Parathyroid adenoma (tissue), 2 donors: Measurements from ENCODE around the gene TMBIM1.

ENCODE experiments used
- H2AFZ ChIP-seq: fragments of 300-600 bp; sonication (generic); one replicate; pipeline ENCODE4 v1.7.0; 2017; ENCODE audit warnings: antibody characterized with exemption, mild to moderate bottlenecking
- H3K27ac ChIP-seq: fragments of 300-600 bp; sonication (generic); one replicate; pipeline ENCODE4 v1.7.0; 2017
- H3K27me3 ChIP-seq: fragments of 300-600 bp; sonication (generic); one replicate; pipeline ENCODE4 v1.7.0; 2017; ENCODE audit warnings: low read length; ENCODE audit not compliant: control insufficient read depth, insufficient read depth
- H3K36me3 ChIP-seq: fragments of 300-600 bp; sonication (generic); one replicate; pipeline ENCODE4 v1.7.0; 2017; ENCODE audit warnings: low read length; ENCODE audit not compliant: control insufficient read depth, insufficient read depth
- H3K4me1 ChIP-seq: fragments of 300-600 bp; sonication (generic); one replicate; pipeline ENCODE4 v1.7.0; 2017; ENCODE audit warnings: control low read depth
- H3K4me2 ChIP-seq: fragments of 300-600 bp; sonication (generic); one replicate; pipeline ENCODE4 v1.7.0; 2017; ENCODE audit warnings: low read length
- H3K4me3 ChIP-seq: fragments of 300-600 bp; sonication (generic); one replicate; pipeline ENCODE4 v1.7.0; 2017; ENCODE audit warnings: low read depth, low read length
- H3K79me2 ChIP-seq: fragments of 300-600 bp; sonication (generic); one replicate; pipeline ENCODE4 v1.7.0; 2017; ENCODE audit warnings: control low read depth
- H3K9ac ChIP-seq: fragments of 300-600 bp; sonication (generic); one replicate; pipeline ENCODE4 v1.7.0; 2017; ENCODE audit warnings: mild to moderate bottlenecking
- H3K9me3 ChIP-seq: fragments of 300-600 bp; sonication (generic); one replicate; pipeline ENCODE4 v1.7.0; 2017; ENCODE audit warnings: low read length; ENCODE audit not compliant: control insufficient read depth
- TF ChIP-seq, protein P1 (sequence below): fragments of 300-600 bp; sonication (generic); IDR thresholded peaks from one replicate; pipeline ENCODE4 v1.7.0; 2017; ENCODE audit warnings: antibody characterized with exemption, mild to moderate bottlenecking
- donor health status: primary hyperparathyroidism.

The TMBIM1 gene

DNA sequence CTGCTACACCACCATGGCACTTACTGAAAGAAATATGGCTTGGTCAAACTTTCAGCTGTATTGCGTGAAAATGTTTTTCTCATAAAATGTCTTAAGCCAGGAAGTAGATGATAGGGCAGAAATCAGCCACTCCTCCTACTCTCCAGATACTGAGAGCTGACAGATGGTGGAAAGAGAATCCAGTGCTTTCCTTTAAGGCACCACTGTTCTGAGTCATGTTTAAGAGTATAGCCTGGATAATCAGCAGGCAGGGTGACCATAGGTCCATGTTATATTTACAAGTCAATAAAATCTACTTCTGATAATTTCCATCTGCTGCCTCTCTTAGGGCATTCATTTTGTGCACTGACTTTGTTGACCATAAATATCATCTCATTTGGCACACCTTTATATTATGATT lies 53.4 kb downstream of the TMBIM1 start:
- Histone ChIP-seq H3K4me3 (no peak overlapping the region), H3K9me3 (no peaks in the 10 kb centered on the region), H3K36me3 (no peaks in the 10 kb centered on the region), H3K79me2 (peaks cover 3% of the 10 kb centered on the region), H3K4me1 (no peaks in the 10 kb centered on the region), H3K9ac (no peak overlapping the region), H3K27me3 (no peaks in the 10 kb centered on the region), H2AFZ (no peak overlapping the region), H3K4me2 (no peak overlapping the region), H3K27ac (no peak overlapping the region)
- TF ChIP-seq, protein P1, sequence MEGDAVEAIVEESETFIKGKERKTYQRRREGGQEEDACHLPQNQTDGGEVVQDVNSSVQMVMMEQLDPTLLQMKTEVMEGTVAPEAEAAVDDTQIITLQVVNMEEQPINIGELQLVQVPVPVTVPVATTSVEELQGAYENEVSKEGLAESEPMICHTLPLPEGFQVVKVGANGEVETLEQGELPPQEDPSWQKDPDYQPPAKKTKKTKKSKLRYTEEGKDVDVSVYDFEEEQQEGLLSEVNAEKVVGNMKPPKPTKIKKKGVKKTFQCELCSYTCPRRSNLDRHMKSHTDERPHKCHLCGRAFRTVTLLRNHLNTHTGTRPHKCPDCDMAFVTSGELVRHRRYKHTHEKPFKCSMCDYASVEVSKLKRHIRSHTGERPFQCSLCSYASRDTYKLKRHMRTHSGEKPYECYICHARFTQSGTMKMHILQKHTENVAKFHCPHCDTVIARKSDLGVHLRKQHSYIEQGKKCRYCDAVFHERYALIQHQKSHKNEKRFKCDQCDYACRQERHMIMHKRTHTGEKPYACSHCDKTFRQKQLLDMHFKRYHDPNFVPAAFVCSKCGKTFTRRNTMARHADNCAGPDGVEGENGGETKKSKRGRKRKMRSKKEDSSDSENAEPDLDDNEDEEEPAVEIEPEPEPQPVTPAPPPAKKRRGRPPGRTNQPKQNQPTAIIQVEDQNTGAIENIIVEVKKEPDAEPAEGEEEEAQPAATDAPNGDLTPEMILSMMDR = no peak

DNA sequence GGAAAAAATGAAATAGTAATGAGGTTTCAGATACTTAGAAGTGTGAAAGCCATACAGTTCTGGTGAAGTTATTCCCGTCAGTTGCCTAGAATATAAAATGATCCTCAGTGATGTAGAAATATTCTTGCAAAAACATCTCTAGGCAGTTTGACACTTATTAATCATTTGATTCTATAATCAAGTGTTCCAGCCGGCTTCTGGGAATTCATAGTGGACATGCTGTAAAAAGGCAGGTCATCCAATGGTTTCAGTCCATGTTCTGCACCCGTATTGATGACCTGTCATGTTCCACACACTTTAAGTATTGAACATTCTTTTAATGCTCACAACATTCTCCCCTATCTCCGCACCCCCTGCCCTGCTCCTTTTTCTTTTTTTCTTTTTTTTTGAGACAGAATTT lies 55.5 kb downstream of the TMBIM1 start:
- H3K27ac ChIP-seq = no peak overlapping the region
- H3K79me2 ChIP-seq = peaks cover 3% of the 10 kb centered on the region
- no peaks in the 10 kb centered on the region for H3K4me1 ChIP-seq
- no peaks in the 10 kb centered on the region for H3K27me3 ChIP-seq
- no peak overlapping the region for H3K9ac ChIP-seq
- H3K4me2 ChIP-seq = no peak overlapping the region
- H3K4me3 ChIP-seq = no peak overlapping the region
- H2AFZ ChIP-seq = no peak overlapping the region
- TF ChIP-seq, protein P1 = no peak
- H3K9me3 ChIP-seq = no peaks in the 10 kb centered on the region
- no peaks in the 10 kb centered on the region for H3K36me3 ChIP-seq

DNA sequence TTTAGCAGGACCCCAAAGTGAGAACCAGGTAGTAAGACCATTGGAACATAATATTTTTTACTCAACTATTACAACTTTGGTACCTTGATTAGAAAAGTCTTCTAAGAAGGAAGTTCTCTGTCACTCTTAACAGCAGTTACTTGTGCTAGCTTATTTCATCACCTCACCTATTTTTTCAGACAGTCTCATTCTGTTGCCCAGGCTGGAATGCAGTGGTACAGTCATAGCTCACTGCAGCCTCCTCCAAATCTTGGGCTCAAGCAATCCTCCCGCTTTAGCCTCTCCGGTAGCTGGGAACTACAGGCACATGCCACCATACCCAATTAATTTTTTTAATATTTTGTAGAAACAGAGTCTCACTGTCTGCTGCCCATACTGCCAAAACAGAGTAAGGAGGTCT lies 57.3 kb downstream of the TMBIM1 start:
- Histone ChIP-seq H3K27ac (no peak overlapping the region), H3K4me3 (no peak overlapping the region), H2AFZ (no peak overlapping the region), H3K27me3 (no peaks in the 10 kb centered on the region), H3K79me2 (peaks cover 7% of the 10 kb centered on the region), H3K4me1 (no peaks in the 10 kb centered on the region), H3K4me2 (no peak overlapping the region), H3K9ac (no peak overlapping the region), H3K36me3 (no peaks in the 10 kb centered on the region), H3K9me3 (no peaks in the 10 kb centered on the region)
- TF ChIP-seq, protein P1 = no peak

DNA sequence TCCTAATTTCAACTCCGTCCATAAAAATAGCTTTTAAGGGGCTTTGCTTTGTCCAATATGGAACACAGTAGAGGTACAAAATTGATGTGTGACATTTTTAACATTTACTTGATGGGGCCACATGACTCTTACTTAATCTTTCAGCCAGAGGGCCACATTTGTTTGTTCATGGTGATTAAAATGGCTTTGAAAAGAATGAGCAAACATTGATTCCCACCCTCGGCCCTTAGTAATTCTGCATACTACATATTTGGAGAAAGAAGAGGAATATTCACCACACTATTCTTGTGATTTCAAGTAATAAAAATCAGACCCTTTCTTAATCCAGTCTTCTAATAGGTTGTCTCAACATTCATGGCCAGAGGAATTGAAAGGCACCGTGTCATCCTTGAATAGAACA lies 57.8 kb downstream of the TMBIM1 start:
- Histone ChIP-seq H3K79me2 (peaks cover 7% of the 10 kb centered on the region), H3K4me2 (no peak overlapping the region), H3K27me3 (no peaks in the 10 kb centered on the region), H2AFZ (no peak overlapping the region), H3K27ac (no peak overlapping the region), H3K9me3 (no peaks in the 10 kb centered on the region), H3K36me3 (no peaks in the 10 kb centered on the region), H3K4me1 (no peaks in the 10 kb centered on the region), H3K4me3 (no peak overlapping the region), H3K9ac (no peak overlapping the region)
- TF ChIP-seq, protein P1 = no peak

DNA sequence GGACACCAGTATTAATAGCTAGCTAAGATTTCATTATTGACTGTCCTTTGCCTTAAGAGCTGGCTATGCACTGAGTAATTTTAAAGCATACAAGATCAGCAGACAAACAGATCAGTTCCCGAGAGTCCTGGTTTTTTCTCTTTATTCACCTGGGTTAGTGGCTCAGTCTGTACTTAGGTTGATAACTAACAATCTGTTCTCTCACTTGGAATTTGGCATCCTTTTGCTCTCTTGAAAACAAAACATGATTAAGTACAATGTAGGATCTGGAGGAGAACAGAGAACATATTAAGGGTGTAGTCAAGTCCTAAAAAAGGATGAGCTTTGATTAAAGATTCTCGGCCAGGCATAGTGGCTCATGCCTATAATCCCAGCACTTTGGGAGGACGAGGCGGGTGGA lies 58.8 kb downstream of the TMBIM1 start:
- no peak overlapping the region for H3K9ac ChIP-seq
- H3K4me1 ChIP-seq = no peaks in the 10 kb centered on the region
- H3K4me2 ChIP-seq = no peak overlapping the region
- TF ChIP-seq, protein P1 = no peak
- H3K4me3 ChIP-seq = no peak overlapping the region
- no peak overlapping the region for H3K27ac ChIP-seq
- H3K79me2 ChIP-seq = peaks cover 7% of the 10 kb centered on the region
- no peak overlapping the region for H2AFZ ChIP-seq
- no peaks in the 10 kb centered on the region for H3K27me3 ChIP-seq
- no peaks in the 10 kb centered on the region for H3K9me3 ChIP-seq
- H3K36me3 ChIP-seq = no peaks in the 10 kb centered on the region
